NT2/D1 (cell line): ENCODE results near the gene LTBP1.

Experiments
- YY1 ChIP-seq: IDR thresholded peaks from 2 replicates; pipeline ENCODE4 v1.6.1; 2011; ENCODE audit not compliant: insufficient read length, insufficient read depth
- ZNF274 ChIP-seq: IDR thresholded peaks from 2 replicates; pipeline ENCODE4 v1.6.1; 2011; ENCODE audit warnings: mild to moderate bottlenecking, low read depth, low read length

GRCh38 chr2:33384599-33384961 is 437.8 kb downstream of the LTBP1 start:
- TF ChIP-seq ZNF274, result no peak
- no peak for TF ChIP-seq YY1
